SK-N-SH (cell line): Measurements from ENCODE around the gene AGRP. TPM values are rescaled to one million over a fixed set of nuclear protein-coding genes. Genes with fewer than 3 reads are reported as not detected.

Source experiments
- CTCF ChIA-PET: fragments of 300-600, 350-600 bp; formaldehyde crosslinking; extraction: SDS; loops from one replicate; lab custom pipeline; 2021; lab: Yijun Ruan, JAX
- POLR2A ChIA-PET: fragments of 350-600 bp; sonication (Branson Sonifier 250); formaldehyde crosslinking; extraction: SDS; loops from one replicate; lab custom pipeline; 2020; ENCODE audit warnings: antibody characterized with exemption, inconsistent platforms; lab: Yijun Ruan, JAX
- DNase-seq: peaks from one replicate; pipeline ENCODE4 v3.0.0; 2012
- H2AFZ ChIP-seq: fragments of 200-600 bp; sonication (generic); 2 replicates; pipeline ENCODE4 v1.8.1; 2016; ENCODE audit warnings: antibody characterized with exemption, mild to moderate bottlenecking, low read depth
- H3F3A ChIP-seq: fragments of 200-600 bp; sonication (generic); replicated peaks from 2 replicates; pipeline ENCODE3; 2016; ENCODE audit warnings: antibody characterized with exemption, mild to moderate bottlenecking; ENCODE audit not compliant: insufficient read depth
- H3K27ac ChIP-seq, 2 experiments: fragments of 200-500 bp in 1 of 2; fragments of 200-600 bp in 1 of 2; sonication (Bioruptor generic) in 1 of 2; sonication (generic), shearing (Covaris generic) in 1 of 2; 2 replicates each; pipeline versions ENCODE4 v1.5.1 to v1.6.1; 2014 to 2016; ENCODE audit warnings: low read depth in 2 of 2, inconsistent platforms in 1 of 2, low read length in 1 of 2, mild to moderate bottlenecking in 1 of 2, mixed read lengths in 1 of 2
- H3K27me3 ChIP-seq: fragments of 200-600 bp; sonication (generic), shearing (Covaris generic); 2 replicates; pipeline ENCODE4 v1.6.1; 2016; ENCODE audit warnings: mixed run types; ENCODE audit not compliant: insufficient read depth
- H3K36me3 ChIP-seq, 2 experiments: fragments of 200-500 bp in 1 of 2; fragments of 200-600 bp in 1 of 2; sonication (Bioruptor generic) in 1 of 2; sonication (generic) in 1 of 2; replicated peaks in 1 of 2; 2 replicates each; pipeline versions ENCODE3 to v1.5.1; 2014 to 2016; ENCODE audit warnings: low read length in 1 of 2, mild to moderate bottlenecking in 1 of 2; ENCODE audit not compliant: insufficient read depth in 2 of 2, control insufficient read depth in 1 of 2
- H3K4me1 ChIP-seq, 2 experiments: fragments of 200-500 bp in 1 of 2; fragments of 200-600 bp in 1 of 2; sonication (Bioruptor generic) in 1 of 2; sonication (generic), shearing (Covaris generic) in 1 of 2; 2 replicates each; pipeline versions ENCODE4 v1.5.1 to v1.6.1; 2014 to 2016; ENCODE audit warnings: low read depth in 1 of 2, low read length in 1 of 2, mixed run types in 1 of 2; ENCODE audit not compliant: insufficient read depth in 2 of 2, control insufficient read depth in 1 of 2
- H3K4me2 ChIP-seq: fragments of 200-600 bp; sonication (generic), shearing (Covaris generic); 2 replicates; pipeline ENCODE4 v1.6.1; 2017; ENCODE audit warnings: mixed run types
- H3K4me3 ChIP-seq, 2 experiments: fragments of 200-500 bp in 1 of 2; fragments of 200-600 bp in 1 of 2; sonication (Bioruptor generic) in 1 of 2; sonication (generic), shearing (Covaris generic) in 1 of 2; 2 replicates each; pipeline versions ENCODE4 v1.5.1 to v1.8.1; 2014 to 2016; ENCODE audit warnings: low read depth in 2 of 2, inconsistent platforms in 1 of 2, low read length in 1 of 2, mild to moderate bottlenecking in 1 of 2, mixed read lengths in 1 of 2, moderate library complexity in 1 of 2
- H3K79me2 ChIP-seq: fragments of 200-600 bp; sonication (generic); 2 replicates; pipeline ENCODE4 v1.8.1; 2017; ENCODE audit warnings: mild to moderate bottlenecking; ENCODE audit not compliant: insufficient read depth
- H3K9ac ChIP-seq: fragments of 200-600 bp; sonication (generic); 2 replicates; pipeline ENCODE4 v1.6.1; 2017; ENCODE audit warnings: mixed run types
- H3K9me2 ChIP-seq: fragments of 200-600 bp; sonication (generic); 2 replicates; pipeline ENCODE4 v1.6.1; 2017; ENCODE audit warnings: mixed run types
- H3K9me3 ChIP-seq: fragments of 200-600 bp; sonication (generic); 2 replicates; pipeline ENCODE4 v1.6.1; 2017; ENCODE audit warnings: mixed run types, mild to moderate bottlenecking, moderate library complexity
- H4K20me1 ChIP-seq: fragments of 200-600 bp; sonication (generic); 2 replicates; pipeline ENCODE4 v1.6.1; 2017; ENCODE audit warnings: mild to moderate bottlenecking, mixed run types; ENCODE audit not compliant: insufficient read depth
- ELF1 ChIP-seq: IDR thresholded peaks from 2 replicates; pipeline ENCODE4 v1.4.0; 2012
- EP300 ChIP-seq, 2 experiments: IDR thresholded peaks; 2 replicates each; pipeline versions ENCODE4 v1.4.0 to v1.6.1; 2012; ENCODE audit warnings: borderline replicate concordance in 1 of 2, low read depth in 1 of 2, low read length in 1 of 2
- FOXJ3 ChIP-seq: sonication (generic); formaldehyde crosslinking; IDR thresholded peaks from 2 replicates; pipeline ENCODE4 v1.5.1; 2020; ENCODE audit warnings: mild to moderate bottlenecking, missing genetic modification reagents
- GABPA ChIP-seq: IDR thresholded peaks from 2 replicates; pipeline ENCODE4 v1.4.0; 2012; ENCODE audit warnings: low read depth, mild to moderate bottlenecking
- GATA2 ChIP-seq: sonication (generic); formaldehyde crosslinking; IDR thresholded peaks from 2 replicates; pipeline ENCODE4 v1.5.0; 2020; ENCODE audit warnings: mild to moderate bottlenecking, missing genetic modification reagents
- JUND ChIP-seq: IDR thresholded peaks from 2 replicates; pipeline ENCODE4 v1.4.0; 2012
- MEF2A ChIP-seq: IDR thresholded peaks from 2 replicates; pipeline ENCODE4 v1.4.0; 2012; ENCODE audit warnings: low read depth, borderline replicate concordance
- NFIC ChIP-seq: IDR thresholded peaks from 2 replicates; pipeline ENCODE4 v1.4.0; 2012; ENCODE audit warnings: borderline replicate concordance
- RAD21 ChIP-seq: IDR thresholded peaks from 2 replicates; pipeline ENCODE4 v1.6.1; 2012; ENCODE audit warnings: mild to moderate bottlenecking, low read length
- RCOR1 ChIP-seq: fragments of 150-350 bp; IDR thresholded peaks from 2 replicates; pipeline ENCODE4 v1.6.1; 2017; ENCODE audit warnings: antibody characterized with exemption, low read length
- RFX5 ChIP-seq: IDR thresholded peaks from 2 replicates; pipeline ENCODE4 v1.6.1; 2012; ENCODE audit warnings: mild to moderate bottlenecking, improper control_type of control experiment, low read length
- RXRA ChIP-seq: IDR thresholded peaks from 2 replicates; pipeline ENCODE4 v1.4.0; 2012; ENCODE audit warnings: low read depth, mild to moderate bottlenecking, borderline replicate concordance
- SIN3A ChIP-seq: IDR thresholded peaks from 2 replicates; pipeline ENCODE4 v1.6.1; 2012; ENCODE audit warnings: low read depth, mild to moderate bottlenecking, low read length, moderate library complexity, borderline replicate concordance
- SMC3 ChIP-seq: IDR thresholded peaks from 2 replicates; pipeline ENCODE4 v1.6.1; 2012; ENCODE audit warnings: low read depth, low read length, improper control_type of control experiment
- TAF1 ChIP-seq: IDR thresholded peaks from 2 replicates; pipeline ENCODE4 v1.6.1; 2012; ENCODE audit warnings: low read depth, mild to moderate bottlenecking, low read length, moderate library complexity, borderline replicate concordance
- TCF12 ChIP-seq: IDR thresholded peaks from 2 replicates; pipeline ENCODE4 v1.4.0; 2012
- YY1 ChIP-seq: IDR thresholded peaks from 2 replicates; pipeline ENCODE4 v1.4.0; 2012; ENCODE audit warnings: low read depth, mild to moderate bottlenecking
- WGBS: methylation state at CpG from one replicate; pipeline ENCODE4 v1.1.6; 2017; ENCODE audit warnings: low lambda C conversion rate; 5-methylcytosine and 5-hydroxymethylcytosine counted together
- polyA plus RNA-seq, 3 experiments: library from polyadenylated mRNA; depleted of rRNA; stranded (reverse); fragments of >200 nt; gene quantifications; 2 replicates each; pipeline ENCODE4 v1.2.3, GENCODE V29; 2012
- TF ChIP-seq, protein P1 (sequence below): IDR thresholded peaks from 2 replicates; pipeline ENCODE4 v1.6.1; 2012; ENCODE audit warnings: mild to moderate bottlenecking, low read depth, low read length, moderate library complexity
- TF ChIP-seq, protein P2 (sequence below): IDR thresholded peaks from 2 replicates; pipeline ENCODE4 v1.4.0; 2012; ENCODE audit warnings: low read depth
- TF ChIP-seq, protein P3 (sequence below): IDR thresholded peaks from 2 replicates; pipeline ENCODE4 v1.4.0; 2012; ENCODE audit warnings: low read depth, borderline replicate concordance

AGRP gene
- polyA plus RNA-seq, 1 of the 3 experiments (the other 2 are of a cell fraction), result not detected

DNA sequence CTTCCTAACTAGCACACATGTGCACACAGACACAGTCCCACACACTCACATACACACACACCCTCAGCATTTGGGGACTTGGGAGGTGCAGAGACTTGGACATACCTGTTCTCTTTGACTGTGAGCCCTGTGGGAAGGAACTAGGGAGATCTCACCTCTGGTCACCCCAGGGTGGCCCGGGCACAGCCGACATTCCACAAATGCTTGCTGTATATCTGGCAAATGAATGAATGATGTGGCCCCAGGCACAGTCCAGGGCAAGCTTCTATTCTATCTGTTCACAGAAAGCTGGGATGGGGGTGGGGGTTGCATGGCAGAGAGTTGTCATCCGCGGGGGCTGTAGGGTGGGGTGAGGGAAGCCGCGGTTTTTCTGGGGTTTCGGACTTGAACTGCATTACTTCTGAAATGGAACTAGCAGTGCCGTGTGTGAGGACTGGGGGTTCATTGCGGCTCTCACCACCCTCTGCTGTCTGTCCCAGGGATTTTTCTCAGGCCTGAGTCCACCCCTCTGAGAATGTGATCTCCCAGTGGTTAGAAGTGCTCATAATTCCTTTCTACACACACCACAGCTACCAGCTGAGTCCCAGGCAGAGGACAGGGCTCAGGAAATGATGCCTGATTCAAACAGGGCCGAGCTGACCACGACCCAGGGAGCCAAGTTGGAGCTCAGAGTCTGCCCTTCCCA lies 42.0 kb upstream of the AGRP start:
- no peaks in the 10 kb centered on the region for H3K9me3 ChIP-seq
- H3K9me2 ChIP-seq, result no peaks in the 10 kb centered on the region
- no peak overlapping the region for H3K27ac ChIP-seq
- no peaks in the 10 kb centered on the region for H3K27me3 ChIP-seq
- H3K4me1 ChIP-seq, result peaks cover 10 to 12% of the 10 kb centered on the region in 2 experiments; a peak in 2 of 4 replicates
- no peak overlapping the region for H2AFZ ChIP-seq
- no peaks in the 10 kb centered on the region for H3K36me3 ChIP-seq
- POLR2A ChIA-PET, result interaction anchor here (1.3 kb wide), 1 partner anchor 13 kb away, joined by 3 read pairs; no protein-coding TSS in a partner anchor
- no peak overlapping the region for H3K9ac ChIP-seq
- TF ChIP-seq GATA2 (CRISPR knock-in tag) (no peak), TCF12 (no peak)
- TF ChIP-seq, all 33 proteins: peak for 0
- Histone ChIP-seq H3K79me2 (peaks cover 14% of the 10 kb centered on the region), H4K20me1 (no peaks in the 10 kb centered on the region), H3F3A (peaks cover 21% of the 10 kb centered on the region), H3K4me2 (no peak overlapping the region), H3K4me3 (no peak overlapping the region)
- CTCF ChIA-PET, result interaction anchor here (0.8 to 9.3 kb wide), 8 partner anchors 9 to 291 kb away, joined by 3 to 246 read pairs (median 6); partner anchors contain the start of genes ACD, C16orf86, CTCF and ENKD1
- 84% methylated on average over 4 of the region's 11 CpGs for WGBS
- DNase-seq, result no peak

DNA sequence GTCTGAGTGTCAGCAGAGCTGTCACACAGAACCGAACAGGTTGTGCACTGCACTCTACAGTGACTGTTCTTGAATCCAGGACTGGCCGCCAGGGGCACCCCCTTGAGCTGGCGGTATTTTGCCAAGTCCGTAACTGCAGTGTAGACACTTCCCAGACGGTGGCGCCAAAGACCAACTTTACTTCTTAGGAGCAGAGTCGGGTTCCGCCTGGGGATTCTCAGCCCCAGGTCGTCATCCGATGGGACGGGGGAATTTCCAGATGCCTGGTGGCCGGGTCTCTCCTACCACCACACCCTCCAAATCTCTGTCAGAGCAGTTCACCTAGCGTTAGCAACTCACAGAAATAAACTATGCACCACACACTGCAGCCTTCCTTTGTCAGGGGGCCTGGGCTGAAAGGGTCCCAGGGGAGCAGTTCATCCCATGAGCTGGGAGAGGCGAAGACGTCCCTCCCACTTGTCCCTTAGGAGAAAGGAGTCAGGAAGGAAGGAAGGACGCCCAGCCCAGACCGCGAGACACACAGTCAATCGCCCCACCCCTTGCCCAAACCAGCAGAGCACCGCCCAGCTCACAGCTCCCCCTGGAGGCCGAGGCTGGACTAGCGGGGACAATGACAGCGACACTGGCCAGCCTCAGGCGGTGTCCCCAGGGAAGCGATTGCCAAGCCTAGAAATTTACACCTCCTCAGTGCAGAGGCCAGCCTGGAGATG lies 37.9 kb upstream of the AGRP start:
- Histone ChIP-seq H3K36me3 (no peaks in the 10 kb centered on the region), H4K20me1 (no peaks in the 10 kb centered on the region), H3K4me1 (peaks cover 3 to 5% of the 10 kb centered on the region in 2 experiments; a peak in 2 of 4 replicates), H3K27me3 (no peaks in the 10 kb centered on the region), H3K27ac (peak overlapping the region; percentile 86 to 91), H3K4me3 (peak overlapping the region; percentile 52 to 73), H3K9me3 (no peaks in the 10 kb centered on the region), H3K9ac (peak overlapping the region; percentile 74; the same call in 1 of the 2 replicates), H3F3A (peaks cover 16% of the 10 kb centered on the region), H3K4me2 (peak overlapping the region; percentile 99), H3K9me2 (no peaks in the 10 kb centered on the region), H3K79me2 (no peaks in the 10 kb centered on the region), H2AFZ (peak overlapping the region; percentile 99)
- under 1% methylated on average over 23 of the region's 25 CpGs for WGBS
- CTCF ChIA-PET, result interaction anchor here (0.6 to 9.3 kb wide), 92 partner anchors 9 to 808 kb away, joined by 3 to 246 read pairs (median 5); partner anchors contain the start of genes ACD, ATP6V0D1, C16orf86 and CARMIL2
- DNase-seq, result peak; percentile 89
- POLR2A ChIA-PET, result interaction anchor here (0.6 to 2.3 kb wide), 5 partner anchors 9 to 350 kb away, joined by 3 to 10 read pairs (median 5); partner anchors contain the start of gene ATP6V0D1
- TF ChIP-seq TAF1 (no peak), ELF1 (no peak), RCOR1 (0 out of 2 replicates have a peak, but pooled peaks have one; percentile 49), YY1 (no peak), RAD21 (peak; percentile 94), RXRA (no peak), JUND (no peak), EP300 (IDR thresholded peaks at IDR 0.05; ENCODE audit: borderline replicate concordance in 1 of 2, low read depth in 1 of 2, low read length in 1 of 2) (peak in 1 of 2 experiments; percentile 2; a peak in 1 of 4 replicates), RFX5 (no peak), NFIC (0 out of 2 replicates have a peak, but pooled peaks have one; percentile 13), SIN3A (peak; percentile 76; the same call in 1 of the 2 replicates), SMC3 (peak; percentile 78), GABPA (no peak), TCF12 (peak; percentile 38; the same call in 1 of the 2 replicates), FOXJ3 (no peak), MEF2A (no peak)
- TF ChIP-seq, protein P1, sequence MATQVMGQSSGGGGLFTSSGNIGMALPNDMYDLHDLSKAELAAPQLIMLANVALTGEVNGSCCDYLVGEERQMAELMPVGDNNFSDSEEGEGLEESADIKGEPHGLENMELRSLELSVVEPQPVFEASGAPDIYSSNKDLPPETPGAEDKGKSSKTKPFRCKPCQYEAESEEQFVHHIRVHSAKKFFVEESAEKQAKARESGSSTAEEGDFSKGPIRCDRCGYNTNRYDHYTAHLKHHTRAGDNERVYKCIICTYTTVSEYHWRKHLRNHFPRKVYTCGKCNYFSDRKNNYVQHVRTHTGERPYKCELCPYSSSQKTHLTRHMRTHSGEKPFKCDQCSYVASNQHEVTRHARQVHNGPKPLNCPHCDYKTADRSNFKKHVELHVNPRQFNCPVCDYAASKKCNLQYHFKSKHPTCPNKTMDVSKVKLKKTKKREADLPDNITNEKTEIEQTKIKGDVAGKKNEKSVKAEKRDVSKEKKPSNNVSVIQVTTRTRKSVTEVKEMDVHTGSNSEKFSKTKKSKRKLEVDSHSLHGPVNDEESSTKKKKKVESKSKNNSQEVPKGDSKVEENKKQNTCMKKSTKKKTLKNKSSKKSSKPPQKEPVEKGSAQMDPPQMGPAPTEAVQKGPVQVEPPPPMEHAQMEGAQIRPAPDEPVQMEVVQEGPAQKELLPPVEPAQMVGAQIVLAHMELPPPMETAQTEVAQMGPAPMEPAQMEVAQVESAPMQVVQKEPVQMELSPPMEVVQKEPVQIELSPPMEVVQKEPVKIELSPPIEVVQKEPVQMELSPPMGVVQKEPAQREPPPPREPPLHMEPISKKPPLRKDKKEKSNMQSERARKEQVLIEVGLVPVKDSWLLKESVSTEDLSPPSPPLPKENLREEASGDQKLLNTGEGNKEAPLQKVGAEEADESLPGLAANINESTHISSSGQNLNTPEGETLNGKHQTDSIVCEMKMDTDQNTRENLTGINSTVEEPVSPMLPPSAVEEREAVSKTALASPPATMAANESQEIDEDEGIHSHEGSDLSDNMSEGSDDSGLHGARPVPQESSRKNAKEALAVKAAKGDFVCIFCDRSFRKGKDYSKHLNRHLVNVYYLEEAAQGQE, result peak; percentile 17; the same call in 1 of the 2 replicates
- TF ChIP-seq, protein P2, sequence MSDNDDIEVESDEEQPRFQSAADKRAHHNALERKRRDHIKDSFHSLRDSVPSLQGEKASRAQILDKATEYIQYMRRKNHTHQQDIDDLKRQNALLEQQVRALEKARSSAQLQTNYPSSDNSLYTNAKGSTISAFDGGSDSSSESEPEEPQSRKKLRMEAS, result peak; percentile 22
- TF ChIP-seq, protein P3, sequence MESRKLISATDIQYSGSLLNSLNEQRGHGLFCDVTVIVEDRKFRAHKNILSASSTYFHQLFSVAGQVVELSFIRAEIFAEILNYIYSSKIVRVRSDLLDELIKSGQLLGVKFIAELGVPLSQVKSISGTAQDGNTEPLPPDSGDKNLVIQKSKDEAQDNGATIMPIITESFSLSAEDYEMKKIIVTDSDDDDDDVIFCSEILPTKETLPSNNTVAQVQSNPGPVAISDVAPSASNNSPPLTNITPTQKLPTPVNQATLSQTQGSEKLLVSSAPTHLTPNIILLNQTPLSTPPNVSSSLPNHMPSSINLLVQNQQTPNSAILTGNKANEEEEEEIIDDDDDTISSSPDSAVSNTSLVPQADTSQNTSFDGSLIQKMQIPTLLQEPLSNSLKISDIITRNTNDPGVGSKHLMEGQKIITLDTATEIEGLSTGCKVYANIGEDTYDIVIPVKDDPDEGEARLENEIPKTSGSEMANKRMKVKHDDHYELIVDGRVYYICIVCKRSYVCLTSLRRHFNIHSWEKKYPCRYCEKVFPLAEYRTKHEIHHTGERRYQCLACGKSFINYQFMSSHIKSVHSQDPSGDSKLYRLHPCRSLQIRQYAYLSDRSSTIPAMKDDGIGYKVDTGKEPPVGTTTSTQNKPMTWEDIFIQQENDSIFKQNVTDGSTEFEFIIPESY, result no peak; the same call in 1 of the 2 replicates
